Cardiac fibroblast (primary cell): ENCODE results near the gene SLC25A31.

ENCODE experiments used
- DNase-seq, 2 donors: peaks; one replicate each; pipeline versions ENCODE4 v3.0.0 to v3.0.0-alpha.2; 2010; ENCODE audit warnings: low read depth in 2 of 2
- H3K4me3 ChIP-seq, 2 donors: replicated peaks in 1 of 2; 1 replicate in 1 of 2; 2 replicates in 1 of 2; pipeline ENCODE4 v1.5.1; 2011; ENCODE audit warnings: low read depth in 2 of 2, low read length in 2 of 2, mild to moderate bottlenecking in 2 of 2, moderate library complexity in 1 of 2
- CTCF ChIP-seq: IDR thresholded peaks from one replicate; pipeline ENCODE4 v1.5.1; 2011; ENCODE audit warnings: low read depth, mild to moderate bottlenecking, low read length, inconsistent platforms

SLC25A31 gene

GRCh38 chr4:127730142-127730913, at the start of gene SLC25A31:
TSS of gene SLC25A31 (plus strand) at chr4:127730400. CDS start at chr4:127730546, 146 bp downstream.
- H3K4me3 ChIP-seq, result no peak within 1 kb of the TSS
- DNase-seq, result no peak
- no peak for TF ChIP-seq CTCF

- no peak overlapping the region for H3K4me3 ChIP-seq
- TF ChIP-seq CTCF, result no peak
- DNase-seq, result peak; percentile 5 to 61
These were observed 44.9 kb upstream of the SLC25A31 start for GRCh38 chr4:127685292-127685691.

- peak in 1 of 2 donors; percentile 60 for DNase-seq
- no peak overlapping the region for H3K4me3 ChIP-seq
- TF ChIP-seq CTCF, result no peak
These were observed 43.5 kb upstream of the SLC25A31 start for GRCh38 chr4:127686658-127687057.

GRCh38 chr4:127687580-127687979, 42.6 kb upstream of the SLC25A31 start:
- TF ChIP-seq CTCF, result no peak
- H3K4me3 ChIP-seq, result no peak overlapping the region
- DNase-seq, result no peak

GRCh38 chr4:127698789-127699200, 31.4 kb upstream of the SLC25A31 start:
- TF ChIP-seq CTCF, result no peak
- no peak overlapping the region for H3K4me3 ChIP-seq
- DNase-seq, result peak; percentile 83 to 96

GRCh38 chr4:127708985-127709384, 21.2 kb upstream of the SLC25A31 start:
- TF ChIP-seq CTCF, result no peak
- DNase-seq, result peak; percentile 80 to 95
- H3K4me3 ChIP-seq, result no peak overlapping the region
